A673 (cell line): ENCODE data around the gene TMEM255B. TPM values are rescaled to one million over a fixed set of nuclear protein-coding genes. Genes with fewer than 3 reads are reported as not detected.

ENCODE experiments used
- BruUV-seq: library from RNA; stranded (reverse); fragments of 400-500 nt; replicated peaks from 2 replicates; lab custom pipeline; 2021; lab: Mats Ljungman, UMichigan
- CTCF ChIA-PET: fragments of 300-600 bp; sonication (Branson Sonifier 250); formaldehyde crosslinking; loops from one replicate; lab custom pipeline; 2022; ENCODE audit warnings: antibody characterized with exemption; lab: Charles Lee
- POLR2A ChIA-PET: fragments of 300-600 bp; sonication (Branson Sonifier 250); formaldehyde crosslinking; loops from one replicate; lab custom pipeline; 2022; ENCODE audit warnings: antibody characterized with exemption; ENCODE audit not compliant: low non-redundant PET; lab: Charles Lee
- DNase-seq: peaks from one replicate; pipeline ENCODE4 v3.0.0-alpha.2; 2015; ENCODE audit warnings: low spot score
- H3K27ac ChIP-seq: fragments of 200-600 bp; sonication (generic); 2 replicates; pipeline ENCODE4 v1.5.1; 2016; ENCODE audit warnings: mixed run types, low read depth, mild to moderate bottlenecking, mixed read lengths, antibody characterized with exemption, low read length; ENCODE audit not compliant: poor library complexity, severe bottlenecking
- H3K27me3 ChIP-seq: fragments of 200-600 bp; sonication (generic); replicated peaks from 2 replicates; pipeline ENCODE4 v1.6.1; 2017; ENCODE audit warnings: mixed run types, low read depth, mild to moderate bottlenecking, mixed read lengths, antibody characterized with exemption, low read length; ENCODE audit not compliant: insufficient read depth, poor library complexity
- H3K36me3 ChIP-seq: fragments of 200-600 bp; sonication (generic); 2 replicates; pipeline ENCODE4 v1.6.1; 2016; ENCODE audit warnings: mixed run types, mild to moderate bottlenecking, mixed read lengths, antibody characterized with exemption, low read length; ENCODE audit not compliant: insufficient read depth, poor library complexity, severe bottlenecking
- H3K4me1 ChIP-seq: fragments of 200-600 bp; sonication (generic); 2 replicates; pipeline ENCODE4 v1.6.1; 2017; ENCODE audit warnings: mixed run types, mild to moderate bottlenecking, mixed read lengths, antibody characterized with exemption, low read length; ENCODE audit not compliant: insufficient read depth, poor library complexity, severe bottlenecking
- H3K4me3 ChIP-seq: fragments of 200-600 bp; sonication (generic); 2 replicates; pipeline ENCODE4 v1.5.1; 2016; ENCODE audit warnings: low read depth, mixed run types, mild to moderate bottlenecking, mixed read lengths, low read length; ENCODE audit not compliant: poor library complexity, severe bottlenecking
- H3K9me3 ChIP-seq: fragments of 200-600 bp; sonication (generic); 2 replicates; pipeline ENCODE4 v1.6.1; 2016; ENCODE audit warnings: mixed run types, low read depth, mild to moderate bottlenecking, mixed read lengths, antibody characterized with exemption, low read length; ENCODE audit not compliant: poor library complexity, severe bottlenecking
- EZH2 ChIP-seq: fragments of 200-600 bp; sonication (generic); IDR thresholded peaks from 2 replicates; pipeline ENCODE4 v1.6.1; 2017; ENCODE audit warnings: borderline replicate concordance, low read depth, mild to moderate bottlenecking, mixed read lengths, antibody characterized with exemption, low read length; ENCODE audit not compliant: poor library complexity, severe bottlenecking
- intact Hi-C: fragments of 100-400 bp; cut with micrococcal nuclease; formaldehyde crosslinking; loops from one replicate; pipeline ENCODE4 v1.10.0; 2022; ENCODE audit not compliant: unreplicated experiment
- total RNA-seq: library from RNA; stranded (reverse); gene quantifications from 2 replicates; pipeline ENCODE4 v1.2.3, GENCODE V29; 2021
- TF ChIP-seq, protein P1 (sequence below): fragments of 300-800, 200-600 bp; sonication (generic); conservative IDR thresholded peaks from 2 replicates; pipeline ENCODE4 v1.5.1; 2017; ENCODE audit warnings: low read depth, mild to moderate bottlenecking, antibody characterized with exemption, low read length, moderate library complexity, mixed read lengths

The TMEM255B gene
- total RNA-seq, 1 experiment from 2014 or later: 0.06 TPM

- Histone ChIP-seq H3K4me3 (no peak overlapping the region), H3K27ac (no peak overlapping the region), H3K27me3 (no peaks in the 10 kb centered on the region), H3K9me3 (no peaks in the 10 kb centered on the region), H3K4me1 (no peaks in the 10 kb centered on the region), H3K36me3 (no peaks in the 10 kb centered on the region)
- no peak for DNase-seq
- BruUV-seq: no TSS peak
- intact Hi-C loops: no loop called here
- TF ChIP-seq EZH2: no peak
- TF ChIP-seq, protein P1, sequence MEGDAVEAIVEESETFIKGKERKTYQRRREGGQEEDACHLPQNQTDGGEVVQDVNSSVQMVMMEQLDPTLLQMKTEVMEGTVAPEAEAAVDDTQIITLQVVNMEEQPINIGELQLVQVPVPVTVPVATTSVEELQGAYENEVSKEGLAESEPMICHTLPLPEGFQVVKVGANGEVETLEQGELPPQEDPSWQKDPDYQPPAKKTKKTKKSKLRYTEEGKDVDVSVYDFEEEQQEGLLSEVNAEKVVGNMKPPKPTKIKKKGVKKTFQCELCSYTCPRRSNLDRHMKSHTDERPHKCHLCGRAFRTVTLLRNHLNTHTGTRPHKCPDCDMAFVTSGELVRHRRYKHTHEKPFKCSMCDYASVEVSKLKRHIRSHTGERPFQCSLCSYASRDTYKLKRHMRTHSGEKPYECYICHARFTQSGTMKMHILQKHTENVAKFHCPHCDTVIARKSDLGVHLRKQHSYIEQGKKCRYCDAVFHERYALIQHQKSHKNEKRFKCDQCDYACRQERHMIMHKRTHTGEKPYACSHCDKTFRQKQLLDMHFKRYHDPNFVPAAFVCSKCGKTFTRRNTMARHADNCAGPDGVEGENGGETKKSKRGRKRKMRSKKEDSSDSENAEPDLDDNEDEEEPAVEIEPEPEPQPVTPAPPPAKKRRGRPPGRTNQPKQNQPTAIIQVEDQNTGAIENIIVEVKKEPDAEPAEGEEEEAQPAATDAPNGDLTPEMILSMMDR: no peak
- CTCF ChIA-PET: no interaction called here
- POLR2A ChIA-PET: no interaction called here
These were observed 91.9 kb downstream of the TMEM255B start for GRCh38 chr13:113850722-113851479.

DNA sequence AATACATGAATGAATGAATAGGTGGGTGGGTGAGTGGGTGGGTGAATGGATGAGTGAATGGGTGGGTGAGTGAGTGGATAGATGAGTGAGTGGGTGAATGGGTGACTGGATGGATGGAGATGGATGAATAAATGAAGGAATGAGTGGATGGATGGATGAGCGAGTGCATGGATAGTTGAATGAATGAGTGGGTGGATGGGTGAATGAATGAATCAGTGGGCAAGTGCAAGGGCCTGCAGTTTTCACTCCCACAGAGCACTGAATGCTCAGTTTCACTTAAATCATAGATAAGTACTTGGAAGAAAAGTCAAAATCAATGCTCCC is 92.4 kb downstream of the TMEM255B start:
- Histone ChIP-seq H3K9me3 (no peaks in the 10 kb centered on the region), H3K27me3 (no peaks in the 10 kb centered on the region), H3K4me3 (no peak overlapping the region), H3K36me3 (no peaks in the 10 kb centered on the region), H3K27ac (no peak overlapping the region), H3K4me1 (no peaks in the 10 kb centered on the region)
- intact Hi-C loops: no loop called here
- ChIA-PET POLR2A (no interaction called here), CTCF (no interaction called here)
- DNase-seq: no peak
- no TSS peak for BruUV-seq
- TF ChIP-seq, protein P1: no peak
- no peak for TF ChIP-seq EZH2

GRCh38 chr13:113851826-113852535 is 93.0 kb downstream of the TMEM255B start:
- POLR2A ChIA-PET: no interaction called here
- no peak for DNase-seq
- CTCF ChIA-PET: no interaction called here
- no peak overlapping the region for H3K27ac ChIP-seq
- TF ChIP-seq EZH2: no peak
- TF ChIP-seq, protein P1: no peak
- H3K4me1 ChIP-seq: no peaks in the 10 kb centered on the region
- no peaks in the 10 kb centered on the region for H3K36me3 ChIP-seq
- no peaks in the 10 kb centered on the region for H3K9me3 ChIP-seq
- intact Hi-C loops: no loop called here
- no peak overlapping the region for H3K4me3 ChIP-seq
- BruUV-seq: no TSS peak
- no peaks in the 10 kb centered on the region for H3K27me3 ChIP-seq
